GM19372 (cell line): ENCODE results near the gene C4orf50.

Experiments used
- ATAC-seq: cut with Tn5 transposase; IDR thresholded peaks from one replicate; pipeline ENCODE4 v1.9.1; 2021; ENCODE audit warnings: mild to moderate bottlenecking, low read depth, moderate library complexity; ENCODE audit not compliant: unreplicated experiment

C4orf50 gene

GRCh38 chr4:6018331-6018730, at the start of gene C4orf50:
C4orf50 (minus strand) TSS chr4:6018431.
- ATAC-seq = no peak

DNA sequence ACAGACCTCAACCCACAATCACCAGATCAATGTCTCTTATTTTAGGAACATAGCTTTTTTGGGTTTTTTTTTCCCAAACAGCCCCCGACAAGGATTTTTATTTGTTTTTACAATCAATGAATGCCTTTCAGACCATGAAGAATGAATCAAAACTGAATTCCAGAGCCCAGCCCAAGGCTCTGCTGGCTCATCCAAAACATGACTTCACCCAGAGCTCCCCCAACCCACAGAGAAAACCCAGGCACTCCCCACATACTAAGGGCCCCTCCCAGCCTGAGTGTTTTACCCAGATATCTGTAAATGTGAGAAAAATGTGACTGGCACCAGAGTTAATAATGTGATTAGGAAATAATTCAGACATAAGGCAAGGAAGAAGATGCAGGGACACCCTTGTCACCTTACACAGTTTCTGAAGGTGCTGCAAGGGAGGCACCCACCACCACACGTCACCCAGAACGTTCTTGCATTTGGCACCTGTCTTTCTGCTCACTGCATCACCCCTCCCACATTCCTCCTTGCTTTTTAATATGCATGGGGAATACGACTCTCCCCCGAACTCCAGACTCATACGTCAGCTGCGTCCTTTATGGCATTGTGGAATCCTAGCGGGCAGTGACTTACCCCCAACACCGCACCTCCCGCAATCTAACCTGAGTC, 47.8 kb upstream of the C4orf50 start:
- ATAC-seq = no peak

- ATAC-seq = no peak
Measured at GRCh38 chr4:6065166-6065565, 46.9 kb upstream of the C4orf50 start.

DNA sequence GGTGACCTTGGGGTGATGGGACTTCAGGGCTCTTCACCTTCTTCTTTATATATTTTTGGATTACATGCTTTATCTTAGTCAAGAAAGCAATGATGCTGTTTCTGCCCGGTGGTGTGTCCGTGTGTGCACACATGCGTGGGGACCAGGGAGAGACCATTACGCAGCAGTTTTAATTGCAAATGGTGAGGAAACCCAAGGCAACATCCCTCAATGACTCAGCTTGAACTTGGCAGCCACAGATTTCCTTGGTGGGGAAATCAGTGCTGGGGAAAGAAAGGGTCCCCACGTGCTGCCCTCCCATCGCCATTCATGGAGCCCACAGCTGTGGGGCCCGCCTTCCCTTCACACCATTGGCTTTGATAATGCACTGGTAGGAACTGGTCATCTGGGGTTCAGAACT, 46.2 kb upstream of the C4orf50 start:
- ATAC-seq = no peak

- no peak for ATAC-seq
Measured at GRCh38 chr4:6063684-6064083, 45.5 kb upstream of the C4orf50 start.

DNA sequence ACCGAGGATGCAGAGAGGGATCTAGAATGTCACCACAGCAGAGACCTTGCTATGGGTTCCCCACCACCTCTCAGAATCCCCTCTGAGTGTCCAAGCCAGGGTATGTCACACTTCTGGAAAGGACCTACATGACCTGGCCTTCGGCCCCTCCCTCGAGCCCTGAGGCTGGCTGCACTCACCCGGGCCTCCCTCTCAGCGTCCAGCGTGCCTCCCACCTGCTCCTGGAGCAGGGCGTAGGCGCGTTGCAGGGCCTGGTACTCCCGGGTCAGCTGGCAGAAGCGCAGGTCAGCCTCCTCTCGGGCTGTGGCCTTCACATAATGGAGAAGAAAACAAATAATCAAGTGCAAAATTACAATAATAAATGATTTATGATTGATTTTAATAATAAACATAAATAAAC, 43.9 kb upstream of the C4orf50 start:
- ATAC-seq = no peak

GRCh38 chr4:6059375-6059805, 41.2 kb upstream of the C4orf50 start:
- no peak for ATAC-seq

DNA sequence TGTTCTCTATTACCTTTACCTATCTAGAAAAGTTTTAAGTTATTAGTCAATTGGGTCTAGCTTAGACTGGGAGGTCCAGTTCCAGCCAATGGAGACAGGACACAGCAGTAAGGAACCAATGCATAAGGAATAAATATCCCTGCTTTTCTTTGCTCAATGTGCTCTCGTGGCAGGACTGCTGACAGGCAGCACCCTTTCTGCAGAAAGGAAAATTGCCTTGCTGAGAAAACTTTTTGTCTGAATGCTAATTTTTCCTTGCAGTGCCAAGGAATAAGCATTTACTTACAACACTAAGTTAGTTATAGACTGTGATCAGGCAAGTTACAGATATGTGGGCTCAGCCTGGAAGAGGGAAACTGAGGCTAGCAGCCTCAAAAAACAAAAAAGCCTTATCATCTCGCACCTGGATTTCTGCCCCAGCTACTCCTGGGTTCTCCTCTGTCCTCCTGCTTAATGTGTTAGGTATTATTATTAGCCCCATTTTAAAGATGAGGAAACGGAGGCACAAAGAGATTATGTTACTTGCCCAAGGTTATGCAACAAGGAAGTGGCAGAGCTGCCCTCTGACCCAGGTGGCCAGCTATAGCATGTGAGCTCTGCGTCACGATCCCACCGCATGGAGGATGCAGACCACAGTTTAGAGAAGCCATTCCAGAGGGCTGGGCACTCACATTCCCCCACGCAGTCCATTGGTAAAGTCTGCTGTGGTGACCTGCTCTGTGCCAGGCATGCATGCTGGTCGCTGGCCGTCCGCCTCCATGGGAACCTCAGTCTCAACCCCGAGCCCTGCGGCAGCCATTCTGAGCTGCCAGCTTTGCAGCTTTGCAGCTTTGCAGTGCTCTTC, 40.5 kb upstream of the C4orf50 start:
- no peak for ATAC-seq

- ATAC-seq = no peak
Measured at GRCh38 chr4:6056976-6057766, 38.9 kb upstream of the C4orf50 start.

DNA sequence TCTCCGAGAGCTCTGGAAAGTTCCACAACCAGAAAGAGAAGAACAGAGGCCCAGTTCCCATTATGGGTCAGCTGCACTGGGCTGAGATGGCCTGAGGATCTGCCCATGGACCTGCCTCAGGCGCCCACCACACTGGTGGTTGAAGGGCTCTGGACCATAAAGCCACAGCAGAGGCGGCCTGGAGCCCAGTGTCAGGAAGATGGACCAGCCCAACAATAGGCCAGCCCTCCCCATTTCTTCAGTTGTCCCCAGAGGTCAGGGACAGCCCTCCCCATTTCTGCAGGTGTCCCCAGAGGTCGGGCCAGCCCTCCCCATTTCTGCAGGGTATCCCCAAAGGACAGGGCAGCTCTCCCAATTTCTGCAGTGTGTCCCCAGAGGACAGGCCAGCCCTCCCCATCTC, 37.2 kb upstream of the C4orf50 start:
- ATAC-seq = no peak

DNA sequence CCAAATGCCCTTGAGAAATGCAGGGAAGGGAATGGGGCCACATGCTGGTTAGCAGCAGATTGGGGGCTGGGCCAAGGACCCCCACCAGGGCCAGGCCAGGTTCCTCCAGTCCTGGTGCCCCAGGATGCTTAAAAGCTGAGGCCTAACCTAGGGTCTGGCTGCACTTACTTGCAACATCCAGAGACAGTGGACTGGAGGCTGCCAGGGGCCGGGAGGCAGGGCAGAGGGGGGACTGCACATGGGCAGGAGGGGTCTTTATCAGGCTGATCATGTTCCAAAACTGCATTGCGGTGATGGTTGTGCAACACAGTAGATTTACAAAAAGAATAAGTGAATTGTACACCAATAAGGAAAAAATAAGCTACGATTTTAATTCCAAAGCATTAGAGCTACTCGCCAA, 36.8 kb upstream of the C4orf50 start:
- no peak for ATAC-seq

- ATAC-seq = no peak
Measured at GRCh38 chr4:6054162-6054922, 36.1 kb upstream of the C4orf50 start.

- ATAC-seq = no peak
Measured at GRCh38 chr4:6052679-6053078, 34.4 kb upstream of the C4orf50 start.

DNA sequence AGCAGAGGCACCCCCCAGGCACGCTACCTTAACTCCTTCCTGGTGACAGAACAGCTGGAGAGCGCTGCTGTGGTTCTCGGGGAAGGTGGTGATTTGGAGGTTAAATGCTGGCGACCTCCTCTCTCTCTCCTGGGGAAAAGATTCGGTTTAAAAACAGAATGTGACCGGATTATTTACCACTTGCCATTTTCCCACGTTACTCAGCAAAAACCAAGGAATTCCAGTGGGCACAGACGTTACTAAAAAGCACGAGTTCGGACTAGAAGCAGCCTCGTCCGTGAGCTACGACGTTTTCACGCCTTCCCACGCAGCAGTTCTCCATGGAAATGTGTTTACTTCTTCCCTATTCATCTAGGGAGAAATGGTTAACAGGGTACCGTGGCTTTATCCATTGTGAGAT, 32.3 kb upstream of the C4orf50 start:
- no peak for ATAC-seq

DNA sequence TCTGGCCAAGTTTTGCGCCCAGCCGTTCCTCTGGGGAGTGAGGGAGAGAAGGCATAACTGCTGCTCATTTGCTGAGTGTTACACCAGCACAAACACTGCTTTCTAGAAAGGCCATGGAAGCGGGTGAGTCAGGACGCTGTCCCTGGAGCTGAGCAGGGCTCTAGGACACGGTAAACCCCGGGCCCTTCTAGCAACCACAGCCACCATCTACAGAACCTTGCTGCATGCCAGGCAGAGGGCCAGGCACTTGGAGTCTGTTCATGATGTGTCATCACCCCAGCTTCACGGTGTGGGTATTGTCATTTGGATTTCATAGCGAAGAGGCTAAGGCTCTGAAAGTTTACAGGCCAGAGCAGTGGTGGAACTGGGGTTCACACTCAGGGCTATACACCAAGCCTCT, 31.8 kb upstream of the C4orf50 start:
- ATAC-seq = no peak

DNA sequence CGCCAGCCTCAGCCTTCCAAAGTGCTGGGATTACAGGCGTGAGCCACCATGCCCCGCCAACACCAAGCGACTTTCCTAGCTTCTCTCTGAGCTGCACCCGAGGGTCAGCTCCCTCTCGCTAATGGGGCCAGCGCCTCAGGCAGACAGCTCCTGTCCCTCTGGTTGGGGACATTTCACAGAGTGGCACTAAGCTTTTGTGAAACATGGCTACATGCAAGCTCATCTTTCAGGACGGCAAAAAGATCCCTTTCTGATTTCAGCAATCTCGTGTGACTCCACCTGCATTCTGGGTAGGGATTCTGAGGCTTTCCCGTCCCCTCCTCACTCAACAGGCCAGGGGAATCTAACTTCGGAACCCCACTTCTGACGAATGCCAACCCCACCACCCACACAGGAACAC, 31.0 kb upstream of the C4orf50 start:
- no peak for ATAC-seq

DNA sequence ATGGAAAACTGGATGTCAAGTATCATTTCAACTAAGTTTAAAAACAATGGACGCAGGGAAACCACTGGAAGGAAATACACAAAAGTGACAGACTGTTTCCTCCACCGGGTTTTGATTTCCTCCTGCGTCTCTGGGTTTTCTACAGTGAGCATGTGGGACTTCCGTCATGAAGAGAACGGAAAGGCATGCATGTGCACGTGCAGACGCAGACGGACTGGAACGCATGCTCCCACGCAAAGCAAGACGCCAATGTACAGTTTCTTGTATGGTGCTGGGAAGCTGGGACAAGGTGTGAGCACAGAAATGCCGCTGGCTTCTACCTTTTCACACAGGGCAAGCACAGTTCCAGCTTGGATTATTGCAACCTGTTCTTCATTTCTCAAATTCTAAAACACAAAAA, 30.3 kb upstream of the C4orf50 start:
- ATAC-seq = no peak

DNA sequence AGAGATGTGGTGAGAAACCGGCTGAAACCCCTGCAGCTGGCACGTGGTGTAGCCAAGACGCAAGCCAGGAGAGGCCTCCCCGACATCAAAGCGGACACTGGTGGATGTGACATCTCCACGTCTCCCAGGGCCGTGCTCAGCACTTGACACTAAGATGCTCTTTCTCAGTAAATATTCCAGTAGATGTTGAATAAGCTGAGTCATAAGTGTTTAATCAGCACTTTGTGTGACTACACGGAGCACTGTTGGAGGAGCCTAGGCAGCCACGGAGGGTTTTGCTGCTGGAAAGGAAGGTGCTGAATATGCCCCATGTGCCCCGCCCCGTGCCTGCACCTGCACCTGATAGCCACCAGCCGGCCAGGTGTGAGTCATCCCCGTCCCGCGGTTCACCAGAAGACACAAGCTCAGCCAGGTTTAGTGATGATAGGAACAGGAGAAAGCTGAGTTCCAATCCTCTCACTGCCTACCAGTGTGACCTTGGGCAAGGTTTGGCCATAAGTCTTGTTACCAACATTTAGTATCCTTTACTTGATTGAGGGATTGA, 29.0 kb upstream of the C4orf50 start:
- no peak for ATAC-seq

DNA sequence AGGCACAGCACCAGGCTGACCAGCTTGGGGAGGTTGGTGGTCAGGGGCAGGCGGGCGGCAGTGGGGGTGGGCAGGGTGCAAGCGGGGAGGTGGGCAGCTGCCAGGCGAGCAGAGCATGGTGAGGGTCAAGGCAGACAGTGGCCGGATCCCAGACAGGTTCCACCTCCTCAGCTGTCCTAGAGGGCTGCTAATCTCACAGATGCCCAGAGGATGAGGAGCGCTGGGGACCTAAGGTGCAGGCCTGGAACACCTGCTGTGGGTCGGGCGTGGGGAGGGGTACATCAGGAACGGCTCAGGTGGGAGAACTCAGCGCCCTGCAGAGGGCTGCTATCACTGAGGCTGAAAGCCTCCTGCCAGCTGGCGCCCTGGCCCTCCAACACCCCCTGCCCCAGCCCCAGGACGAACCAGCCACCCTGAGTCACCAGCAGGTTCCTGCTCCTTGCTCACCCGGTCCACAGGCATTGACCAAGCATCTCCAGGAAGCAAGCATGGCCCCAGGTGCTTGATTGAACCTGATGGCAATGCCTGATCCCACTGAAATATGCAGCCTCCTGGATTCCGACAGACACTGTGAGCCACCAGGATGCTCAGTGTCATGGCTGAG, 28.4 kb upstream of the C4orf50 start:
- no peak for ATAC-seq

DNA sequence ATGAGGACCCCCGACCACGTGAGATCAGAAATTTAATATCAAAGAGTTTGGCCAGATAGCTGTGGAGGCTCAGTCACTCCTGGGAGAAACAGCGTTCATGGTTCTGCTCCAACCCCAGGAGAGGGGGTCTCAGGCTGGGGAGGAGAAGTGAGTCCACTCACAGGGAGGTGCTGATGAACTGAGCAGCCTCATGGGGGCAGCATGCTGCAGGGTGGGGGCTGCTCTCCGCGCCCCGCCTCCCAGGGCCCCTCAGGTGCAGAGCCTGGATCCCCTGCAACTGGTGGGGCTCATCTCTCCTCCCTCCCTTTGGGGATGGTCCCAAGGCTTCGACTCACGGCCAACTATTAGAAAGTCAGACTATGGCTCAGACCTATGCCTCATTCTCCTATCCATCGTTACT, 26.6 kb upstream of the C4orf50 start:
- ATAC-seq = no peak
